ENCODE measurements around the gene TTC28. TPM values are rescaled to one million over a fixed set of nuclear protein-coding genes. Genes with fewer than 3 reads are reported as not detected.

The TTC28 gene
- total RNA-seq, 2 experiments from 2014 or later = 1.2 to 3.6 TPM

- Mint-ChIP-seq H3K9me3 (ENCODE audit: low read depth) (no peaks in the 10 kb centered on the region), H3K27ac (no peak overlapping the region), H3K4me1 (no peaks in the 10 kb centered on the region), H3K36me3 (no peaks in the 10 kb centered on the region), H3K4me3 (no peak overlapping the region), H3K27me3 (peaks cover 21% of the 10 kb centered on the region)
- CTCF ChIA-PET = no interaction called here
- DNase-seq (no peak), ATAC-seq (no peak)
Observed at GRCh38 chr22:28260619-28261018, 419.0 kb downstream of the TTC28 start.

GRCh38 chr22:28259774-28260312, 419.8 kb downstream of the TTC28 start:
- ATAC-seq = no peak
- Mint-ChIP-seq H3K27ac (no peak overlapping the region), H3K27me3 (peaks cover 21% of the 10 kb centered on the region), H3K36me3 (no peaks in the 10 kb centered on the region), H3K4me1 (no peaks in the 10 kb centered on the region), H3K4me3 (no peak overlapping the region), H3K9me3 (ENCODE audit: low read depth) (no peaks in the 10 kb centered on the region)
- no peak for DNase-seq
- CTCF ChIA-PET = interaction anchor here (1.3 kb wide), 1 partner anchor 240 kb away, joined by 4 read pairs; no protein-coding TSS in a partner anchor

- ATAC-seq = no peak
- H3K4me3 Mint-ChIP-seq = no peak overlapping the region
Observed at GRCh38 chr22:28254396-28254795, 425.2 kb downstream of the TTC28 start.

GRCh38 chr22:28252539-28252938, 427.1 kb downstream of the TTC28 start:
- no peaks in the 10 kb centered on the region for H3K36me3 Mint-ChIP-seq
- CTCF ChIA-PET = interaction anchor here (1.2 to 1.6 kb wide), 2 partner anchors 14 to 21 kb away, joined by 3 read pairs; no protein-coding TSS in a partner anchor
- H3K4me3 Mint-ChIP-seq = no peak overlapping the region
- no peak for ATAC-seq
- H3K9me3 Mint-ChIP-seq (ENCODE audit: low read depth) = no peaks in the 10 kb centered on the region
- DNase-seq = no peak
- H3K27me3 Mint-ChIP-seq = peaks cover 23% of the 10 kb centered on the region
- H3K27ac Mint-ChIP-seq = no peak overlapping the region
- no peaks in the 10 kb centered on the region for H3K4me1 Mint-ChIP-seq

More at GRCh38 chr22:28254396-28254795, 425.2 kb downstream of the TTC28 start:
- Mint-ChIP-seq H3K9me3 (ENCODE audit: low read depth) (no peaks in the 10 kb centered on the region), H3K36me3 (no peaks in the 10 kb centered on the region), H3K27ac (no peak overlapping the region), H3K27me3 (peaks cover 23% of the 10 kb centered on the region), H3K4me1 (no peaks in the 10 kb centered on the region)
- no peak for DNase-seq
- CTCF ChIA-PET = no interaction called here

GRCh38 chr22:28250036-28250695, 429.5 kb downstream of the TTC28 start:
- no peaks in the 10 kb centered on the region for H3K4me1 Mint-ChIP-seq
- H3K4me3 Mint-ChIP-seq = no peak overlapping the region
- ATAC-seq = no peak
- CTCF ChIA-PET = no interaction called here
- H3K27ac Mint-ChIP-seq = no peak overlapping the region
- no peaks in the 10 kb centered on the region for H3K9me3 Mint-ChIP-seq (ENCODE audit: low read depth)
- DNase-seq = no peak
- peaks cover 23% of the 10 kb centered on the region for H3K27me3 Mint-ChIP-seq
- H3K36me3 Mint-ChIP-seq = no peaks in the 10 kb centered on the region

- Mint-ChIP-seq H3K9me3 (ENCODE audit: low read depth) (no peaks in the 10 kb centered on the region), H3K4me1 (no peaks in the 10 kb centered on the region), H3K36me3 (no peaks in the 10 kb centered on the region), H3K27ac (no peak overlapping the region), H3K27me3 (peaks cover 29% of the 10 kb centered on the region), H3K4me3 (no peak overlapping the region)
- CTCF ChIA-PET = no interaction called here
- DNase-seq = no peak
- no peak for ATAC-seq
Observed at GRCh38 chr22:28249402-28249801, 430.2 kb downstream of the TTC28 start.

GRCh38 chr22:28247667-28248363, 431.8 kb downstream of the TTC28 start:
- H3K9me3 Mint-ChIP-seq (ENCODE audit: low read depth) = no peaks in the 10 kb centered on the region
- H3K27ac Mint-ChIP-seq = no peak overlapping the region
- no peaks in the 10 kb centered on the region for H3K4me1 Mint-ChIP-seq
- no peaks in the 10 kb centered on the region for H3K36me3 Mint-ChIP-seq
- no peak for DNase-seq
- no peak overlapping the region for H3K4me3 Mint-ChIP-seq
- CTCF ChIA-PET = no interaction called here
- H3K27me3 Mint-ChIP-seq = peaks cover 31% of the 10 kb centered on the region
- ATAC-seq = no peak

- Mint-ChIP-seq H3K36me3 (no peaks in the 10 kb centered on the region), H3K27me3 (peaks cover 25% of the 10 kb centered on the region), H3K9me3 (ENCODE audit: low read depth) (no peaks in the 10 kb centered on the region), H3K4me3 (no peak overlapping the region), H3K27ac (no peak overlapping the region), H3K4me1 (no peaks in the 10 kb centered on the region)
- DNase-seq (no peak), ATAC-seq (no peak)
- CTCF ChIA-PET = no interaction called here
Observed at GRCh38 chr22:28247136-28247535, 432.5 kb downstream of the TTC28 start.

- DNase-seq (no peak), ATAC-seq (no peak)
- no peaks in the 10 kb centered on the region for H3K9me3 Mint-ChIP-seq (ENCODE audit: low read depth)
- no peaks in the 10 kb centered on the region for H3K4me1 Mint-ChIP-seq
- peaks cover 25% of the 10 kb centered on the region for H3K27me3 Mint-ChIP-seq
- no peak overlapping the region for H3K27ac Mint-ChIP-seq
- H3K36me3 Mint-ChIP-seq = no peaks in the 10 kb centered on the region
- no peak overlapping the region for H3K4me3 Mint-ChIP-seq
- CTCF ChIA-PET = interaction anchor here (0.7 kb wide), 1 partner anchor 196 kb away, joined by 3 read pairs; no protein-coding TSS in a partner anchor
Observed at GRCh38 chr22:28246397-28246796, 433.2 kb downstream of the TTC28 start.

- H3K4me3 Mint-ChIP-seq = no peak overlapping the region
- no peaks in the 10 kb centered on the region for H3K9me3 Mint-ChIP-seq (ENCODE audit: low read depth)
- DNase-seq (no peak), ATAC-seq (no peak)
- H3K27me3 Mint-ChIP-seq = peaks cover 23% of the 10 kb centered on the region
- no peaks in the 10 kb centered on the region for H3K4me1 Mint-ChIP-seq
- no peaks in the 10 kb centered on the region for H3K36me3 Mint-ChIP-seq
- CTCF ChIA-PET = no interaction called here
- no peak overlapping the region for H3K27ac Mint-ChIP-seq
Observed at GRCh38 chr22:28245579-28246224, 433.9 kb downstream of the TTC28 start.

GRCh38 chr22:28244757-28245156, 434.9 kb downstream of the TTC28 start:
- peaks cover 26% of the 10 kb centered on the region for H3K27me3 Mint-ChIP-seq
- no peaks in the 10 kb centered on the region for H3K4me1 Mint-ChIP-seq
- CTCF ChIA-PET = no interaction called here
- no peaks in the 10 kb centered on the region for H3K9me3 Mint-ChIP-seq (ENCODE audit: low read depth)
- ATAC-seq (no peak), DNase-seq (no peak)
- H3K4me3 Mint-ChIP-seq = no peak overlapping the region
- H3K27ac Mint-ChIP-seq = no peak overlapping the region
- H3K36me3 Mint-ChIP-seq = no peaks in the 10 kb centered on the region

GRCh38 chr22:28243539-28243938, 436.1 kb downstream of the TTC28 start:
- Mint-ChIP-seq H3K4me1 (no peaks in the 10 kb centered on the region), H3K36me3 (no peaks in the 10 kb centered on the region), H3K27ac (no peak overlapping the region), H3K4me3 (no peak overlapping the region), H3K27me3 (peaks cover 32% of the 10 kb centered on the region), H3K9me3 (ENCODE audit: low read depth) (no peaks in the 10 kb centered on the region)
- ATAC-seq = no peak
- DNase-seq = no peak
- CTCF ChIA-PET = no interaction called here

- Mint-ChIP-seq H3K9me3 (ENCODE audit: low read depth) (no peaks in the 10 kb centered on the region), H3K4me3 (no peak overlapping the region), H3K36me3 (no peaks in the 10 kb centered on the region), H3K27ac (no peak overlapping the region), H3K4me1 (no peaks in the 10 kb centered on the region), H3K27me3 (peaks cover 38% of the 10 kb centered on the region)
- CTCF ChIA-PET = no interaction called here
- no peak for ATAC-seq
- DNase-seq = no peak
Observed at GRCh38 chr22:28241656-28242290, 437.9 kb downstream of the TTC28 start.

All from activated CD8-positive, alpha-beta memory T cell treated with anti-CD3 and anti-CD28 coated beads, Interleukin-2, amount 10 ng/mL, durations not matched to agents 7 days and 5 days (primary cell).